ENCODE measurements around the gene PPIF. TPM values are rescaled to one million over a fixed set of nuclear protein-coding genes. Genes with fewer than 3 reads are reported as not detected.

The PPIF gene
- polyA plus RNA-seq, 3 donors from 2014 or later, result 9.6 to 15.1 (median 13.1) TPM

Other genes starting within 250 kb of the PPIF start
- 1 to 10 TPM; 1.6 to 2.2 (median 1.7) TPM for gene ZCCHC24, start 98.2 kb downstream of the PPIF start, polyA plus RNA-seq
- gene EIF5AL1, start 165.1 kb downstream of the PPIF start, polyA plus RNA-seq, result under 1 TPM; 0.21 to 0.48 (median 0.38) TPM
- not detected for gene SFTPA2, start 212.9 kb downstream of the PPIF start, polyA plus RNA-seq